NCI-H226 (cell line): ENCODE data around the gene RNF167.

Source experiments
- DNase-seq: peaks from one replicate; pipeline ENCODE4 v3.0.0-alpha.2; 2015

RNF167 gene

GRCh38 chr17:4958102-4958501 is 18.0 kb downstream of the RNF167 start:
- no peak for DNase-seq

- no peak for DNase-seq
Measured at GRCh38 chr17:4959261-4959965, 19.3 kb downstream of the RNF167 start.

- DNase-seq = no peak
Measured at GRCh38 chr17:4960279-4960922, 20.3 kb downstream of the RNF167 start.

- DNase-seq = no peak
Measured at GRCh38 chr17:4965311-4965986, 25.4 kb downstream of the RNF167 start.

GRCh38 chr17:4966844-4967538 is 26.9 kb downstream of the RNF167 start:
- peak; percentile 100 for DNase-seq

GRCh38 chr17:4967539-4968485 is 27.7 kb downstream of the RNF167 start, which contains the start of gene SPAG7:
TSS of gene SPAG7 (minus strand) at chr17:4967817. CDS start at chr17:4967804, 13 bp downstream.
- peak; percentile 87 for DNase-seq

GRCh38 chr17:4968486-4969046 is 28.5 kb downstream of the RNF167 start:
- no peak for DNase-seq

- peak; percentile 50 for DNase-seq
Measured at GRCh38 chr17:4969047-4969550, 29.0 kb downstream of the RNF167 start.

GRCh38 chr17:4969551-4970173 is 29.6 kb downstream of the RNF167 start:
- DNase-seq = no peak

- DNase-seq = no peak
Measured at GRCh38 chr17:4970273-4970672, 30.2 kb downstream of the RNF167 start.

- no peak for DNase-seq
Measured at GRCh38 chr17:4971826-4972225, 31.8 kb downstream of the RNF167 start.

GRCh38 chr17:4972322-4972721 is 32.3 kb downstream of the RNF167 start:
- DNase-seq = no peak

GRCh38 chr17:4972752-4973151 is 32.7 kb downstream of the RNF167 start:
- no peak for DNase-seq

GRCh38 chr17:4973256-4974114 is 33.4 kb downstream of the RNF167 start:
- DNase-seq = no peak

GRCh38 chr17:4974115-4974670 is 34.1 kb downstream of the RNF167 start:
- DNase-seq = no peak

- no peak for DNase-seq
Measured at GRCh38 chr17:4978726-4979125, 38.7 kb downstream of the RNF167 start.

GRCh38 chr17:4980644-4981216 is 40.7 kb downstream of the RNF167 start:
- no peak for DNase-seq

- DNase-seq = no peak
Measured at GRCh38 chr17:4982305-4982704, 42.2 kb downstream of the RNF167 start.

- DNase-seq = peak; percentile 34
Measured at GRCh38 chr17:4986403-4986802, 46.3 kb downstream of the RNF167 start.
